T1000 (cell line): Measurements from ENCODE around the gene FDXR.

Source experiments
- DNase-seq: peaks from one replicate; lab custom pipeline; 2025; ENCODE audit warnings: mixed read lengths; lab: John Stamatoyannopoulos, UW

FDXR gene

GRCh38 chr17:74833501-74834377 is 39.1 kb downstream of the FDXR start:
- no peak for DNase-seq

GRCh38 chr17:74832421-74832820 is 40.4 kb downstream of the FDXR start:
- DNase-seq = no peak

DNA sequence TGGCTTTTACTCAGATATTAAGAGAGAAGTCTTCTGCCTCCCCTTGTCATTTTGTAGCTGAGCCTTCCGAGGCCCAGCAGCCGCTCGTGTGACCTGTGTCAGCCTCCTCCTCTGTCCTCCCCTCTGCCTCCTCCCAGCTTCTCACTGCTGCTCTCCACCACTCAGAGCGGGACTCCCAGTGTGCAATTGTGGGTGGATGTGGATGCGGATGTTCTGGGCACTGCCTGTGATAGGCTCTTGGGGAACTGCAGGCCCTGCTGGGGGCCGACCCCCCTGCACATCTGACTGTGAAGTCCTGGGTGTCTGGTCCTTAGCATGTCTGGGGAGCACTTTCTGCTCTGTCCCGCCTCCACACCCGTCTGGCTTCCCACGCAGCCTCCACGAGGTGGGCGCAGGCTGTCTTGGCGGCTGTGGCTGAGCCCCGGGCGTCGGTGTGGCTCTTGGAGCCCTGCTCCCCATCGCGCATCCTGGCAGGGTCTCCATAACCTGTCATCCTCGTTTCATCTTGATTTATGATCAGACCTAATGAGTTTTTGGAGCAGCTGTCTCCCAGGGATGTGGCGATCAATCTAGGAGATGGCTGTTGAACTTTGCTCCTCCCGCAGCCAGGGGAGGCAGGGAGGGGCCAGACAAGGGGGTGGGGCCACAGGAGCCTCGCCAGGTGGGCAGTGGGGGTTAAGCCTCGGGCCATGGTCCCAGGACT is 41.2 kb downstream of the FDXR start:
- no peak for DNase-seq

DNA sequence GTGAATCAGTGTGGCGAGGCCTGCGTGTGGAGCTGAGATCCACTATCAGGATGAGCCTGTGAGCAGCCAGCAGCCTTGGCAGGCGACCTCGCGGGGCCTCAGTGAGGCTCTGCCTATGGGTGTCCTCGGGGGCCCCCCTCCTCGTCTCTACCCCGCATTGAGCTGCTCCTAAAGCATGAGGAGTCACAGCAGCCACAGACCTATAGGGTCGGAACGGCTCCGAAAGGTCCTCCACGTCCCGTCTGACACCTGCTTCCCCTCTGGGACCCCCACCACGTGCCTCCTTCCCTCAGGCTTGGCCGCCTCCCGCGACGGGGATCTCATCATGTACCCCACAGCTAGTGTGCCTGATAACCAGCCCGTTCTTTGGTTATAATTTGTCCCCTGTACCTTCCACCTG is 41.9 kb downstream of the FDXR start:
- no peak for DNase-seq

- DNase-seq = no peak
Observed at GRCh38 chr17:74827800-74828199, 45.0 kb downstream of the FDXR start.

DNA sequence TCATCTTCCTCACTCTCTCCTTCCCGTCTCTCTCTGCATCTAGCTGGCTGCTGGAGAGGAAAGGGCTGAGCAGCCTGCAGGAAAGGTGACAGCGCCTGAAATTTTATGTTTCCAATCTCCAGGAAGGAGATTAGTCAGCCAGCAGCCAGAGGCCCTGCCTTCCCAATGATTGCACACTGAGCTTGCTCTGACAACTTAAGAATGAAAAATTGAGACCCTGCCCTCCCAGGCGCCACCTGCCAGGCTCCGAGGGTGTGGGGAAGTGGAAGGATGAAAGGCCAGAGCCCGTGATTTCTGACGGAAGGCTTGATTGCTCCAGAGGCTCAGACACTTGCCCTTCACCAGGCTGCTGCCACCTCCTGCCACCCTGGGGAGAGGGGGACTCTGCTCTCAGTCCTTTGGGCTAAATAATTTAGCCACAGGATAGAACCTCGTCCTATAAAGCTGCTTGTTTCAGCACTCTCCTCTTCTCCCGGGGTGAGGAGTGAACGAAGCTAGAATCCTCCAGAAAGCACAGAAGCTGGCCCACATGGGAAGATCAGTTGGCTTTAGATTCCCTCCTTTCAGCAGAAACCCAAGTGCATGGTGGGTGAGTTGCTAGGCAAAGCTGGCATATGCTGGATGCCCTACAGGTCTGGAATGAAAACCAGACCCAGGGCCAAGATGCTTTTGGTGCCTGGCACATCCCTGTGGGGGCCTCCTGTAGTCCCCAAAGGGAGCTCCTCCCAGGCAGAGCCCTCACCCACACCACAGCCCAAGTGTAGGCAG is 46.7 kb downstream of the FDXR start:
- no peak for DNase-seq

GRCh38 chr17:74824961-74825627 is 47.7 kb downstream of the FDXR start:
- no peak for DNase-seq

GRCh38 chr17:74822939-74823367 is 49.8 kb downstream of the FDXR start:
- DNase-seq = no peak

DNA sequence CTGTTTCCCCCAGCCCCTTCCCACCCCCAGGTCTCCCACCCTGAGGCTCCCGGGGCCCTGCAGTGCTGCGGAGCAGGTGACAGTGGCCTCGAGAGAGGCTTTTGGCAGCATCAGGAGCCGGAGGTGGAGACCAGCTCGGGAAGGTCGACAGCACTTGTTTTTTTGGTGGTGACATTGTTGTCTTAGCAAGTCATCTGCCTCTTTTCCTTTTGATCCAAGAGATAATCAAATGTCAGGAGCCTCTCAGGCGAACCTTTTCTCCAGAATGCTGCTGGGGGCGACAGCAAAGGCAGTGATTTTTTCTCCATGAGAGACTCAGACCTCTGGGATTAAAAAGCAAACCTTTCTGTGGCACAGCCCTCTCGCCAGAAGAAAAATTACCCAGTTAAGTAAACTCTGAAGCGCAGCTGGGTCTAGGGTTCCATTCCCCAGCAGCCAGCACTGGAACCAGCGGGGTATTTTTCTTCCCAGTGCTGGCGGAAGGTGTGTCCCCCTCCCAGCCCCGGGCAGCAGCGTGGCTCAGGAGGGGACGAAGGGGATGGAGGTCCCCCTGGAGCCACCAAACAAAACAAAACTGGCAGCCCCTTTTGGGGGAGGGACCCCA is 50.4 kb downstream of the FDXR start:
- DNase-seq = no peak

DNA sequence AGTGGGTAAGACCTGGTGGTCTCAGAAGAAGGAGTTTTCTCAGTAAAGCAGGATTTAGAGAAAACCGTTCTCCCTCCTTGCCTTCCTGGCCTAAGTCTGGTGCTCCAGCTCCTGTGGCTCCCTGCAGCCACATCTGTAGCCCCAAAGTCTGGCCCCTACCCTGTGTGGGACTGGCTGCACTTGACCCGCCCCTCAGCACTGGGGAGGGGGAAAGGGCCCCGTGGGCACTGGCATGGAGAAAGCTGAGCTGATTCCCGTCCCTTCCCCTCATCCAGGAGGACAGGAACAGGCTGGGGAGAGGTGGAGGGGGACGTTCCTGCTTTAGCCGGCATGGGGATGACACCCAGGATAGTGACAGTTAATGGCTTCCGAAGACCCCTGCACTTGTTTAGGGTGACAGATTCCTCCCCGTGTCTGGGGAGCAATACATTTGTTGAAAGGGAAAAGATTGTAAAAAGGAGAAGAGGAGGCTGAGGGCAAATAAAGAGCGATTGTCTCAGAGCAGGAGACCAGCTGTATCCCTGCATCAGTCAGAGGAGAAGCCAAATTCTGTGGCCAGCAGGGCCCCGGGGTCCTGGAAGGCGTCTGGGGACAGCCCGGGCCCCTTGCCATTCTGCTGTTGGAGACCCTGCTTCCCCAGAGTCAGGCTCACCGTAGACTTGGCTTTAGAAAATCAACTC is 51.0 kb downstream of the FDXR start:
- DNase-seq = no peak

DNA sequence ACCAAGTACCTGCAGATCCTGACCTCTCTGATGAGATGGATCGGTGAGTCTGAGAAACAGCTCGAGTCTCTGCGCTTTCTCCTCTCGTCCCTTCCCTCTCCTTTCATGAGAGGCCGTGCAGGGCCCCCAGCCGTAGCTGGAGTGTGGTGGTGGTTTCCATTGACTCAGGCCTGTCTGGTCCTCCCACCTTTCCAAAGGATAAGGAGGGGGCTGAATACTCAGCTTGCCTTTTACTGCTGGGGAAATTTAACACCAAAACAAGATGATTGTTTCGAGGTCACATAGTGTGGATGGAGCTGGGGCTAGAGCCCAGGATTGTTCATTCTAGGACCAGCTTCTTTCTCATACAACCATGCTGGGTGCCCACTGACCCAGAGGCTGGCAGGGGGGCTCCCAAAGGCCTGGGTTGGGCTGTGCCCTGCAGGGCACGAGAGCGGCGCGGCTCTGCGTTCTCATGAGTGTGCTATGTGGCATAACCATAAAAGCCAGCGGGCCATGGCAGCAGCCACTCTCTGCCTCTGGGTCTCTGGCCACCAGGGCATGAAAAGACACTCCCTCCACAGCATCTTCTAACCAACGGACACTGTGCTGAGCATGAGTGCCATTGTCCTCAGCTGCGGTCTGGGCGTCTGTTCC is 52.9 kb downstream of the FDXR start:
- DNase-seq = no peak

DNA sequence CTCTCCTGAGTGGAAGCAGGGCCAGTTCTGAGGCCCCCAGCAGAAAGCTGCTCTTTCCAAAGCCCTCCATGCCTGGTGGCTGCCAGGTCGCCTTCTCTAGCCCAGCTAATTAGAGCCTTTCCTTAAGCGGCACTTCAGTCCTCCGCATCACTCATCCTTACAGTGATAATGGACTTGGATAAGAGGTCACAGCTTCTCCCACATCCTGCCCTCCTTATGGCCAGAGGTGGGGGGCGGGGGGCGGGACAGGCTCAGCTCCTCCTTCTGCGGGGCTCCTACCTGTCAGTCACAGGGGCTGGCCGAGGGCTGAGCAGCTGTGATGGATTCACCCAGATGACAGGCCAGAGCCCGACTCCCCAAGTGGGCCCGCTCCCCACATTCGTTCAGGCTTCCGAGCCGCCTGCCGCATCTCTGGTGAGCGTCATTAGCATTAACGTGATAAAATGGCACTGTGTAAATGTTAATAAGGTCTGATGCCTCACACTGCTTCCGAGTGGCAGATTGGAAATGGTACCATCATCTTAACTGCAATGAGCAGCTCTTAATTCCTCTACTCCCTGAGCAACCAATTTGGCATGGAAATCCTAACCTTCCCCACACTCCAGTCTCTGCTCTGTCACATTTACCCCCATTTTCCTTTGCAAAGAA is 54.4 kb downstream of the FDXR start:
- no peak for DNase-seq

GRCh38 chr17:74816905-74817620 is 55.7 kb downstream of the FDXR start:
- no peak for DNase-seq

DNA sequence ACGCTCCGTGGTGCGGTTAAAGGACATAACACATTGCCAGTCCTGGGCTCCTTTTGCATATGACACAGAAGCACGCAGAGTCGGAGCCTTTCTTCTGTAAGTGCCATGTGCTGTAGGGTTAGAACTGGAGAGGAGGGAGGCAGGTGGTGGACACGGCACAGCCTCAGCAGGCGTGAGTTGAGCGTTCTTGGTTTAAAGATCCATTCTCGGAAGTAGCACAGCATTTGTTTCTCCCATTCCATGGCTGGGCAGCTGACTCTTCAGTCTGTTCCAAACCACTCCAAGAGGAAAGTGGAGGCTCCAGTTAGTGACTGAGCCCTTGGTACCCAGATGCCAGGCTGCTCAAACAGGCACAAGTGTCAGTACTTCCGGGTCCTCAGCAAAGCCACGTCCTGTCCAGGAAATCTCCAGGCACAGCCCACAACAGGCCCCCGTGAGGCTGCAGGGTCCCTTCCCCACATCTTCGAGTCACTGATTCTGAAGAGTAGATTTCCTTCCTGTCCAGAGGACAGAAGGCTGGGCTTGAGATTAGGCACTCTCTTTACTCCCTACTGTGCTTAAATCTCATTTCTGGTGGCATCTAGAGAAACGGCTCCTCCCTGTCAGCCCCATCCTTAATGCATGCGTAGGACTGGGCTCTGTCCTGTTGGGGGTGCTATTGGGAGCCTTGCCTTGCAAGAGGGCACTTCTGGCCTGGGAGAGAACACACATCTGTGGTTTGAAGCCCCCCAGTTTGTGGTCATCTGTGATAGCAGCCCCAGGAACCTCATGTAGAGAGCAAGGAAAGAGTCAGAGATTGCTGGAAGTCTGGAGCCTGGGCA is 57.0 kb downstream of the FDXR start:
- DNase-seq = no peak

DNA sequence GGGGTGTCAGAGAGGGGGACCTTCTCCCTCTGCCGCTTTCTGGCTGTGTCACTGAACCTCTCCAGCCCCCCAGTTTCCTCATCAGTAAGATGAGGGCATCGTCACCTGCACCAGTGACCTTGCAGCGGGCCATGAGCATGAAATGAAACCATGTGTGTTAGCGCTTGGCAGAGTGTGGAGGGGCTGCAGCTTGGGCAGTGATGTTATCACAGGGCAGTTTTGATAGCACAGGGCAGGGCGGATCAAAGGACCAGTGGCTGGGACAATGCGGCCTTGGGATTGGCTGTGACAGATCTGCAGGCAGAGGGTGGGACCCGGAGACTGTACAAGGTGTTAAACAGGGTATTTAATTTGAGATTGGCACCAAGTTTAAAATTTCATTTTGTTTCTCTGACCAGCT is 57.7 kb downstream of the FDXR start:
- DNase-seq = no peak

- DNase-seq = no peak
Observed at GRCh38 chr17:74814453-74814852, 58.3 kb downstream of the FDXR start.
